Esophagus squamous epithelium (tissue), 4 donors: ENCODE measurements around the gene LDB3.

Experiments
- CTCF ChIP-seq, 6 experiments: fragments of 450-650 bp in 4 of 6; fragments of 200-600 bp in 2 of 6; sonication (generic) in 2 of 6; IDR thresholded peaks; one replicate each; pipeline ENCODE4 v1.5.1; 2016 to 2019; ENCODE audit warnings: antibody characterized with exemption in 6 of 6, mild to moderate bottlenecking in 4 of 6, moderate library complexity in 4 of 6
- POLR2A ChIP-seq, 4 donors: fragments of 450-650 bp; IDR thresholded peaks; one replicate each; pipeline ENCODE4 v1.6.1; 2017; ENCODE audit warnings: antibody characterized with exemption in 4 of 4, mild to moderate bottlenecking in 4 of 4, moderate library complexity in 3 of 4

- TF ChIP-seq CTCF (IDR thresholded peaks at IDR 0.05) (no peak), POLR2A (IDR thresholded peaks at IDR 0.05) (no peak)
Observed at GRCh38 chr10:86663576-86664339, 4.6 kb upstream of the LDB3 start.
